ENCODE data around the gene ARL14EPL. TPM values are rescaled to one million over a fixed set of nuclear protein-coding genes. Genes with fewer than 3 reads are reported as not detected.
"Not testable (repeated sequence)": the region's sequence is repeated elsewhere in the genome, so short reads cannot be mapped to it uniquely, and the experiment has no call there.

The ARL14EPL gene
- total RNA-seq, 1 donor from 2014 or later, result not detected

DNA sequence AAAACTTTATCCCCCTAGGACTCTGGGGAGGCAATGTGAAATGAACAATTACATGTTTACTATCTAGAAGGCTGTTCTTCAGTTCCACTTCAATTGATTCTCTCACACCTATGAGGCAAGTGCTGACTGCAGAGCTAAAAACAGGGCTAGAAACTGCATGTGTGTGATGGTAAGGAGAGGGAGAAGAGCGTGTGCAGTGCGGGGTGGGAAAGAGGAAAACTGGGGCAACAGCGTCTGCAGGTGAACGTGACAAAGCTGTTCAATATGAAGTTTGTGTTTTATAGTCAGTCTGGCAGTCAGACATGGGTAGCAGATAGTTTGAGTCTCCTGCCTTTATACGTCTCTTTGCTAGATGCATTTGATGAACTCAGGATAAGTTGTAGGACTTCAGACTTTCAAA lies 45.9 kb downstream of the ARL14EPL start:
- Mint-ChIP-seq H3K36me3 (ENCODE audit: low read depth) (peaks cover 5% of the 10 kb centered on the region), H3K9me3 (no peaks in the 10 kb centered on the region), H3K4me1 (peaks cover 9% of the 10 kb centered on the region), H3K4me3 (no peak overlapping the region), H3K27ac (ENCODE audit: unreplicated experiment) (no peak overlapping the region), H3K27me3 (ENCODE audit: low read depth) (no peaks in the 10 kb centered on the region)
- TF ChIP-seq, protein P1, sequence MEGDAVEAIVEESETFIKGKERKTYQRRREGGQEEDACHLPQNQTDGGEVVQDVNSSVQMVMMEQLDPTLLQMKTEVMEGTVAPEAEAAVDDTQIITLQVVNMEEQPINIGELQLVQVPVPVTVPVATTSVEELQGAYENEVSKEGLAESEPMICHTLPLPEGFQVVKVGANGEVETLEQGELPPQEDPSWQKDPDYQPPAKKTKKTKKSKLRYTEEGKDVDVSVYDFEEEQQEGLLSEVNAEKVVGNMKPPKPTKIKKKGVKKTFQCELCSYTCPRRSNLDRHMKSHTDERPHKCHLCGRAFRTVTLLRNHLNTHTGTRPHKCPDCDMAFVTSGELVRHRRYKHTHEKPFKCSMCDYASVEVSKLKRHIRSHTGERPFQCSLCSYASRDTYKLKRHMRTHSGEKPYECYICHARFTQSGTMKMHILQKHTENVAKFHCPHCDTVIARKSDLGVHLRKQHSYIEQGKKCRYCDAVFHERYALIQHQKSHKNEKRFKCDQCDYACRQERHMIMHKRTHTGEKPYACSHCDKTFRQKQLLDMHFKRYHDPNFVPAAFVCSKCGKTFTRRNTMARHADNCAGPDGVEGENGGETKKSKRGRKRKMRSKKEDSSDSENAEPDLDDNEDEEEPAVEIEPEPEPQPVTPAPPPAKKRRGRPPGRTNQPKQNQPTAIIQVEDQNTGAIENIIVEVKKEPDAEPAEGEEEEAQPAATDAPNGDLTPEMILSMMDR (conservative IDR thresholded peaks at IDR 0.05), result no peak
- no peak for DNase-seq (ENCODE audit: low read depth, low spot score)

DNA sequence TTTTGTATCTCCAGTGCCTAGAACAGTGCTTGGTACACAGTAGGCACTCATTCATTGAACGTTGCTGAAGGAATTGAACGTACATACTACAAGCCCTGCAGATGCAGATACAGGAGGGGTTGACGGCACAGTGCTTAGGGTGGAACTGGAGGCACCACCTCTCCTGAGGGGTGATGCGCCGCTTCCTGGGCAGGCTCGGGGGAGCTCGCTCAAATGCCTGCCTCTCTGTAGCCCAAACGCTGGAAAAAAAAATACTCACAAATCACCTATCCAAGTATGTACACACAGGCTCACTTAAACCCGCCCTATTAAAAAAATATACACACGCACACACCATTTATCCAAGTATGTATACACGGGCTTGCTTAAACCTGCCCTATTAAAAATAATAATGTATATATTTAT lies 52.0 kb downstream of the ARL14EPL start:
- Mint-ChIP-seq H3K27ac (ENCODE audit: unreplicated experiment) (no peak overlapping the region), H3K4me3 (peak overlapping the region; percentile 99), H3K36me3 (ENCODE audit: low read depth) (peaks cover 18% of the 10 kb centered on the region), H3K27me3 (ENCODE audit: low read depth) (peaks cover 2% of the 10 kb centered on the region), H3K4me1 (peaks cover 32% of the 10 kb centered on the region), H3K9me3 (peaks cover 2% of the 10 kb centered on the region)
- TF ChIP-seq, protein P1 (conservative IDR thresholded peaks at IDR 0.05), result no peak
- DNase-seq (ENCODE audit: low read depth, low spot score), result no peak

GRCh38 chr5:116084871-116085715 lies 52.8 kb downstream of the ARL14EPL start, which contains the start of gene COMMD10:
COMMD10 (plus strand) TSS chr5:116085025.
- DNase-seq (ENCODE audit: low read depth, low spot score), result peak; percentile 70
- Mint-ChIP-seq H3K9me3 (peaks cover 2% of the 10 kb centered on the region), H3K27me3 (ENCODE audit: low read depth) (peaks cover 2% of the 10 kb centered on the region), H3K36me3 (ENCODE audit: low read depth) (peaks cover 18% of the 10 kb centered on the region), H3K27ac (ENCODE audit: unreplicated experiment) (peak within 1 kb of the TSS; percentile 98), H3K4me3 (peak within 1 kb of the TSS; percentile 99), H3K4me1 (peaks cover 32% of the 10 kb centered on the region)
- TF ChIP-seq, protein P1 (conservative IDR thresholded peaks at IDR 0.05), result no peak

GRCh38 chr5:116086309-116086708 lies 54.0 kb downstream of the ARL14EPL start:
- H3K27ac Mint-ChIP-seq (ENCODE audit: unreplicated experiment); DNase-seq (ENCODE audit: low read depth, low spot score); H3K9me3 Mint-ChIP-seq; H3K27me3 Mint-ChIP-seq (ENCODE audit: low read depth): not testable (repeated sequence)
- Mint-ChIP-seq H3K36me3 (ENCODE audit: low read depth) (peaks cover 18% of the 10 kb centered on the region), H3K4me3 (peak overlapping the region; percentile 99), H3K4me1 (peaks cover 32% of the 10 kb centered on the region)

GRCh38 chr5:116088062-116088461 lies 55.8 kb downstream of the ARL14EPL start:
- Mint-ChIP-seq H3K27me3 (ENCODE audit: low read depth) (peaks cover 2% of the 10 kb centered on the region), H3K4me3 (peak overlapping the region; percentile 23), H3K9me3 (peaks cover 2% of the 10 kb centered on the region), H3K36me3 (ENCODE audit: low read depth) (peaks cover 13% of the 10 kb centered on the region), H3K4me1 (peaks cover 23% of the 10 kb centered on the region), H3K27ac (ENCODE audit: unreplicated experiment) (no peak overlapping the region)
- TF ChIP-seq, protein P1 (conservative IDR thresholded peaks at IDR 0.05), result no peak
- no peak for DNase-seq (ENCODE audit: low read depth, low spot score)

GRCh38 chr5:116090302-116090701 lies 58.0 kb downstream of the ARL14EPL start:
- Mint-ChIP-seq H3K4me3 (no peak overlapping the region), H3K4me1 (peaks cover 12% of the 10 kb centered on the region), H3K36me3 (ENCODE audit: low read depth) (peaks cover 18% of the 10 kb centered on the region), H3K27ac (ENCODE audit: unreplicated experiment) (no peak overlapping the region), H3K27me3 (ENCODE audit: low read depth) (peaks cover under 1% of the 10 kb centered on the region), H3K9me3 (peaks cover 2% of the 10 kb centered on the region)
- DNase-seq (ENCODE audit: low read depth, low spot score), result no peak
- TF ChIP-seq, protein P1 (conservative IDR thresholded peaks at IDR 0.05), result no peak
